ENCODE results near the gene IL11RA.

DNA sequence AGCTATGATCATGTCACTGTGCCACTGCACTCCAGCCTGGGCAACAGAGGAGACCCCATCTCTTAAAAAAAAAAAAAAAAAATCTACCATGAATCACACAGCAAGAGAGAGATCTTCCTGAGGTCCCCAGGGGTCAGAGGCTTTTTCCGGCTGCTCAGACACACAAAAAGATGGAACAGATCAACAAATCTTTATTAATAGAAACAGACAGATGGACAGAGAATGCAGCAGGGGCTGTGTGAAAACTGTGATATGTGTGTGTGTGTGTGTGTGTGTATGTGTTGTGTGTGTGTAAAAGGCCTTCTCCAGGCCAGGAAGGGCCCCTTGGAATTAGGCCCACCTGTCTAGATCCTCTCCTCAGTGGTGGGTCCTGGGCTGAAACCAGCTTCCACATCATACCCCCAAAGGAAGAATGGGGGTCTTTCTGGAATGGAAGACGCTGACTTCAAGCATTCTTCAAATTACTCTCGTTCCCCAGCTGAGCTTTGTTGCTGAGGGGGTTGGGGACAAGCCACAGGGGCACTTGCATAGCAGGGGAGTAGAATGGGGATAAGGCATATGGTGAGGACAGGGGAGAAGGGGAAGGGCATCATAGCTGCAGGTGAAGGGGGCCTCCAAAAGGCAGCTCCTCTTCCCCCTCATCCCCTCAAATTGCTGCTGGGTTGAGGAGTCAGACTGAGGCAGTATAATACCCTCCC lies 17.3 kb upstream of the IL11RA start:
- TF ChIP-seq, protein P1, sequence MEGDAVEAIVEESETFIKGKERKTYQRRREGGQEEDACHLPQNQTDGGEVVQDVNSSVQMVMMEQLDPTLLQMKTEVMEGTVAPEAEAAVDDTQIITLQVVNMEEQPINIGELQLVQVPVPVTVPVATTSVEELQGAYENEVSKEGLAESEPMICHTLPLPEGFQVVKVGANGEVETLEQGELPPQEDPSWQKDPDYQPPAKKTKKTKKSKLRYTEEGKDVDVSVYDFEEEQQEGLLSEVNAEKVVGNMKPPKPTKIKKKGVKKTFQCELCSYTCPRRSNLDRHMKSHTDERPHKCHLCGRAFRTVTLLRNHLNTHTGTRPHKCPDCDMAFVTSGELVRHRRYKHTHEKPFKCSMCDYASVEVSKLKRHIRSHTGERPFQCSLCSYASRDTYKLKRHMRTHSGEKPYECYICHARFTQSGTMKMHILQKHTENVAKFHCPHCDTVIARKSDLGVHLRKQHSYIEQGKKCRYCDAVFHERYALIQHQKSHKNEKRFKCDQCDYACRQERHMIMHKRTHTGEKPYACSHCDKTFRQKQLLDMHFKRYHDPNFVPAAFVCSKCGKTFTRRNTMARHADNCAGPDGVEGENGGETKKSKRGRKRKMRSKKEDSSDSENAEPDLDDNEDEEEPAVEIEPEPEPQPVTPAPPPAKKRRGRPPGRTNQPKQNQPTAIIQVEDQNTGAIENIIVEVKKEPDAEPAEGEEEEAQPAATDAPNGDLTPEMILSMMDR (IDR thresholded peaks at IDR 0.05) = no peak
- no peak for TF ChIP-seq POLR2A (IDR thresholded peaks at IDR 0.05)

Measured in uterus (tissue), 2 donors.